B cell (primary cell): ENCODE data around the gene ENOX1. TPM values are rescaled to one million over a fixed set of nuclear protein-coding genes. Genes with fewer than 3 reads are reported as not detected.

Experiments
- ATAC-seq: fragments of 200-7000 bp; cut with Tn5 transposase; one replicate; pipeline ENCODE4 v1.10.0; 2021; ENCODE audit warnings: low read depth, mild to moderate bottlenecking, moderate number of reproducible peaks, moderate library complexity
- CTCF ChIA-PET: fragments of 350-600 bp; sonication (Branson Sonifier 250); formaldehyde crosslinking; loops from one replicate; lab custom pipeline; 2021; ENCODE audit warnings: antibody characterized with exemption, inconsistent platforms; lab: Charles Lee
- POLR2A ChIA-PET: fragments of 350-600 bp; sonication (Branson Sonifier 250); formaldehyde crosslinking; loops from one replicate; lab custom pipeline; 2021; ENCODE audit warnings: antibody characterized with exemption; lab: Charles Lee
- DNase-seq: peaks from one replicate; pipeline ENCODE4 v3.0.0; 2013
- H2AFZ ChIP-seq: 2 replicates; pipeline ENCODE4 v1.6.1; 2012; ENCODE audit warnings: mild to moderate bottlenecking, low read depth, low read length; ENCODE audit not compliant: insufficient read depth, poor library complexity, severe bottlenecking
- H3K27ac ChIP-seq, 2 donors: 1 replicate in 1 of 2; 2 replicates in 1 of 2; pipeline ENCODE4 v1.5.1; 2012 to 2013; ENCODE audit warnings: low read length in 2 of 2, mild to moderate bottlenecking in 2 of 2, moderate library complexity in 1 of 2
- H3K27me3 ChIP-seq, 4 experiments: fragments of 200-600 bp in 1 of 4; sonication (generic) in 1 of 4; replicated peaks in 1 of 4; 1 replicate in 2 of 4; 2 replicates in 2 of 4; pipeline versions ENCODE4 v1.6.1 to v1.7.0; 2013 to 2016; ENCODE audit warnings: low read length in 3 of 4, mild to moderate bottlenecking in 2 of 4, mixed read lengths in 1 of 4, moderate library complexity in 1 of 4; ENCODE audit not compliant: insufficient read depth in 4 of 4, control insufficient read depth in 3 of 4; ENCODE audit errors: control extremely low read depth in 1 of 4
- H3K36me3 ChIP-seq, 2 experiments: replicated peaks in 1 of 2; 1 replicate in 1 of 2; 2 replicates in 1 of 2; pipeline versions ENCODE4 v1.6.1 to v1.7.1; 2013; ENCODE audit warnings: low read length in 1 of 2; ENCODE audit not compliant: insufficient read depth in 2 of 2, control insufficient read depth in 1 of 2; ENCODE audit errors: control extremely low read depth in 1 of 2, extremely low read depth in 1 of 2
- H3K4me1 ChIP-seq, 2 donors: fragments of 200-600 bp in 1 of 2; sonication (generic) in 1 of 2; 1 replicate in 1 of 2; 2 replicates in 1 of 2; pipeline versions ENCODE4 v1.5.1 to v1.6.1; 2013 to 2017; ENCODE audit warnings: low read length in 2 of 2; ENCODE audit not compliant: control insufficient read depth in 2 of 2, insufficient read depth in 2 of 2
- H3K4me2 ChIP-seq: replicated peaks from 2 replicates; pipeline ENCODE3; 2012; ENCODE audit warnings: mild to moderate bottlenecking, low read depth, low read length; ENCODE audit not compliant: poor library complexity, severe bottlenecking
- H3K4me3 ChIP-seq, 5 experiments: fragments of 200-600 bp in 1 of 5; sonication (generic) in 1 of 5; 1 replicate in 3 of 5; 2 replicates in 2 of 5; pipeline versions ENCODE4 v1.5.1 to v1.7.0; 2011 to 2016; ENCODE audit warnings: low read length in 4 of 5, mild to moderate bottlenecking in 4 of 5, low read depth in 2 of 5, control low read depth in 1 of 5, moderate library complexity in 1 of 5; ENCODE audit not compliant: insufficient read depth in 1 of 5; ENCODE audit errors: control extremely low read depth in 1 of 5, extremely low read depth in 1 of 5
- H3K79me2 ChIP-seq: fragments of 200-600 bp; sonication (generic); one replicate; pipeline ENCODE4 v1.6.0; 2016; ENCODE audit warnings: low read length; ENCODE audit not compliant: control insufficient read depth, insufficient read depth
- H3K9ac ChIP-seq: fragments of 200-600 bp; sonication (generic); 2 replicates; pipeline ENCODE4 v1.6.1; 2017; ENCODE audit warnings: mild to moderate bottlenecking, low read length, moderate library complexity
- H3K9me3 ChIP-seq, 3 donors: one replicate each; pipeline versions ENCODE4 v1.6.1 to v1.7.1; 2013; ENCODE audit warnings: low read length in 2 of 3; ENCODE audit not compliant: control insufficient read depth in 2 of 3, insufficient read depth in 1 of 3; ENCODE audit errors: control extremely low read depth in 1 of 3
- H4K20me1 ChIP-seq: 2 replicates; pipeline ENCODE4 v1.6.0; 2012; ENCODE audit warnings: mild to moderate bottlenecking, low read length; ENCODE audit not compliant: insufficient read depth, control insufficient read depth, poor library complexity, severe bottlenecking
- H3K27ac Mint-ChIP-seq: one replicate; pipeline ENCODE4 v1.8.0; 2021; ENCODE audit warnings: mixed read lengths
- H3K27me3 Mint-ChIP-seq: one replicate; pipeline ENCODE4 v1.8.0; 2021; ENCODE audit warnings: mixed read lengths
- H3K4me1 Mint-ChIP-seq: one replicate; pipeline ENCODE4 v1.8.0; 2021; ENCODE audit warnings: mixed read lengths
- H3K4me3 Mint-ChIP-seq: one replicate; pipeline ENCODE4 v1.8.0; 2021; ENCODE audit warnings: mixed read lengths
- H3K9me3 Mint-ChIP-seq: one replicate; pipeline ENCODE4 v1.8.0; 2022; ENCODE audit warnings: mixed read lengths; ENCODE audit not compliant: insufficient read depth
- CTCF ChIP-seq: fragments of 200-600 bp; IDR thresholded peaks from one replicate; pipeline ENCODE4 v1.8.0; 2022; ENCODE audit warnings: antibody characterized with exemption, mild to moderate bottlenecking
- EZH2 ChIP-seq: IDR thresholded peaks from 2 replicates; pipeline ENCODE4 v1.6.1; 2012; ENCODE audit warnings: borderline replicate concordance, low read depth, mild to moderate bottlenecking, moderate library complexity, low read length; ENCODE audit not compliant: insufficient read depth, poor library complexity, severe bottlenecking
- WGBS: methylation state at CpG from one replicate; pipeline ENCODE4 v1.1.5; 2013; ENCODE audit warnings: missing lambda C conversion rate; ENCODE audit not compliant: insufficient coverage; 5-methylcytosine and 5-hydroxymethylcytosine counted together
- intact Hi-C: fragments of 100-400 bp; cut with micrococcal nuclease; formaldehyde crosslinking; loops from one replicate; pipeline ENCODE4 v1.10.0; 2022
- polyA plus RNA-seq: library from polyadenylated mRNA; depleted of rRNA; stranded (reverse); fragments of >200 nt; gene quantifications from 2 replicates; pipeline ENCODE4 v1.2.3, GENCODE V29; 2012
- total RNA-seq, 2 donors: library from RNA; stranded (reverse); fragments of 120-200 nt in 1 of 2; gene quantifications; 1 replicate in 1 of 2; 2 replicates in 1 of 2; pipeline versions ENCODE4 v1.2.3 to v1.2.4, GENCODE V29; 2013 to 2022

The ENOX1 gene
- total and polyA plus RNA-seq, 2 donors (not counting 1 experiment from before 2014, with no cell fraction given): not detected

- WGBS: no CpG with 5 or more reads among the region's 4 CpGs
- H3K27ac Mint-ChIP-seq: no peak overlapping the region
Observed at GRCh38 chr13:43389983-43390382, 396.8 kb downstream of the ENOX1 start.

DNA sequence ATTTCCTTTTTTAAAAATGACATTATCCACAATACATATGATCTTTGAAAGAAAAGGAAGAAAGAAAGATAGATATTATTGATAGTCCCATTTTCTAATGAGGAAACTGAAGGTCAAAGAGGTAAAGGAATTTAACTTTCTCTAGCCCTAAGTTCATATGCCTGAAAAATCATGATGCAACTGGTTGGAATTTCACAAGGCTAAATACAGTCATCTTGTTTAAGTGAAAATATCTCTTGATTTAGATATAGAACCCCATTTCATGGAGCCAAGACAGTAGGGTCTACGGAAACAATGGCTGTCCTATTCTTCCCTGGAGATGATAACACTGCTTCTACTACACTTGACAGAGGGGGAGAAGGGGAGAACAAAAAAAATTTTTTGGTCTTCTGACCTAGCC is 397.2 kb downstream of the ENOX1 start:
- no peak for TF ChIP-seq CTCF
- no peak for TF ChIP-seq EZH2
- Histone ChIP-seq H3K79me2 (no peaks in the 10 kb centered on the region), H3K36me3 (no peaks in the 10 kb centered on the region), H3K27me3 (no peaks in the 10 kb centered on the region), H4K20me1 (no peaks in the 10 kb centered on the region), H3K9ac (no peak overlapping the region), H3K4me2 (no peak overlapping the region), H3K9me3 (no peaks in the 10 kb centered on the region), H2AFZ (no peak overlapping the region), H3K4me3 (no peak overlapping the region), H3K4me1 (no peaks in the 10 kb centered on the region), H3K27ac (no peak overlapping the region)
- ChIA-PET CTCF (interaction anchor here (0.6 to 0.7 kb wide), 2 partner anchors 88 to 193 kb away, joined by 3 to 4 read pairs; no protein-coding TSS in a partner anchor), POLR2A (no interaction called here)
- intact Hi-C loops: no loop called here
- DNase-seq (no peak), ATAC-seq (no peak)
- Mint-ChIP-seq H3K27ac (no peak overlapping the region), H3K9me3 (no peaks in the 10 kb centered on the region), H3K4me1 (no peaks in the 10 kb centered on the region), H3K4me3 (no peak overlapping the region), H3K27me3 (no peaks in the 10 kb centered on the region)
- WGBS: no CpG with 5 or more reads among the region's 1 CpG

More at GRCh38 chr13:43389983-43390382, 396.8 kb downstream of the ENOX1 start:
- H3K4me2 ChIP-seq: no peak overlapping the region
- no peaks in the 10 kb centered on the region for H3K27me3 ChIP-seq
- Mint-ChIP-seq H3K4me1 (no peaks in the 10 kb centered on the region), H3K4me3 (no peak overlapping the region), H3K9me3 (no peaks in the 10 kb centered on the region), H3K27me3 (no peaks in the 10 kb centered on the region)
- no peaks in the 10 kb centered on the region for H3K9me3 ChIP-seq
- H3K4me3 ChIP-seq: no peak overlapping the region
- H3K36me3 ChIP-seq: no peaks in the 10 kb centered on the region
- no peak overlapping the region for H3K27ac ChIP-seq
- H3K4me1 ChIP-seq: no peaks in the 10 kb centered on the region
- ATAC-seq: no peak
- no peak overlapping the region for H3K9ac ChIP-seq
- H2AFZ ChIP-seq: no peak overlapping the region
- CTCF ChIA-PET: no interaction called here
- TF ChIP-seq EZH2: no peak
- TF ChIP-seq CTCF: no peak
- POLR2A ChIA-PET: no interaction called here
- H3K79me2 ChIP-seq: no peaks in the 10 kb centered on the region
- no peak for DNase-seq
- H4K20me1 ChIP-seq: no peaks in the 10 kb centered on the region
- intact Hi-C loops: no loop called here
